Measurements from ENCODE around the gene LATS1.
"Not testable (repeated sequence)": the region's sequence is repeated elsewhere in the genome, so short reads cannot be mapped to it uniquely, and the experiment has no call there.

LATS1 gene

GRCh38 chr6:149681209-149681608, 36.7 kb downstream of the LATS1 start:
- no peak for DNase-seq (ENCODE audit: low read depth, low spot score)
- H3K27ac ChIP-seq: no peak overlapping the region

GRCh38 chr6:149680503-149680902, 37.4 kb downstream of the LATS1 start:
- no peak for DNase-seq (ENCODE audit: low read depth, low spot score)
- no peak overlapping the region for H3K27ac ChIP-seq

GRCh38 chr6:149672265-149672664, 45.6 kb downstream of the LATS1 start:
- not testable (repeated sequence) for H3K27ac ChIP-seq; DNase-seq (ENCODE audit: low read depth, low spot score)

- DNase-seq (ENCODE audit: low read depth, low spot score): no peak
Observed at GRCh38 chr6:149660028-149660427, 57.9 kb downstream of the LATS1 start.

GRCh38 chr6:149657441-149657840, 60.5 kb downstream of the LATS1 start:
- DNase-seq (ENCODE audit: low read depth, low spot score): no peak
- no peak overlapping the region for H3K27ac ChIP-seq

More at GRCh38 chr6:149660028-149660427, 57.9 kb downstream of the LATS1 start:
- no peak overlapping the region for H3K27ac ChIP-seq

GRCh38 chr6:149651056-149651455, 66.8 kb downstream of the LATS1 start:
- H3K27ac ChIP-seq: no peak overlapping the region
- DNase-seq (ENCODE audit: low read depth, low spot score): no peak

GRCh38 chr6:149648148-149649145, 69.5 kb downstream of the LATS1 start, which contains the start of gene KATNA1:
Gene KATNA1 (minus strand): TSS chr6:149648714. CDS start chr6:149638547, 10,167 bp downstream.
- peak; percentile 37 for DNase-seq (ENCODE audit: low read depth, low spot score)
- peak within 1 kb of the TSS; percentile 86 for H3K27ac ChIP-seq

GRCh38 chr6:149646599-149646998, 71.3 kb downstream of the LATS1 start:
- peak overlapping the region; percentile 86 for H3K27ac ChIP-seq

GRCh38 chr6:149642829-149643580, 74.9 kb downstream of the LATS1 start:
- no peak for DNase-seq (ENCODE audit: low read depth, low spot score)
- peak overlapping the region; percentile 16 for H3K27ac ChIP-seq

More at GRCh38 chr6:149646599-149646998, 71.3 kb downstream of the LATS1 start:
- DNase-seq (ENCODE audit: low read depth, low spot score): no peak

GRCh38 chr6:149636124-149636523, 81.8 kb downstream of the LATS1 start:
- DNase-seq (ENCODE audit: low read depth, low spot score): no peak
- H3K27ac ChIP-seq: no peak overlapping the region

- H3K27ac ChIP-seq: no peak overlapping the region
- DNase-seq (ENCODE audit: low read depth, low spot score): no peak
Observed at GRCh38 chr6:149634315-149634714, 83.6 kb downstream of the LATS1 start.

GRCh38 chr6:149628875-149629510, 88.9 kb downstream of the LATS1 start:
- DNase-seq (ENCODE audit: low read depth, low spot score): no peak
- peak overlapping the region; percentile 31 for H3K27ac ChIP-seq

- no peak overlapping the region for H3K27ac ChIP-seq
- DNase-seq (ENCODE audit: low read depth, low spot score): no peak
Observed at GRCh38 chr6:149627672-149628071, 90.2 kb downstream of the LATS1 start.

GRCh38 chr6:149615805-149616204, 102.1 kb downstream of the LATS1 start:
- DNase-seq (ENCODE audit: low read depth, low spot score): no peak
- no peak overlapping the region for H3K27ac ChIP-seq

- H3K27ac ChIP-seq: peak overlapping the region; percentile 51
- DNase-seq (ENCODE audit: low read depth, low spot score): no peak
Observed at GRCh38 chr6:149614337-149614736, 103.6 kb downstream of the LATS1 start.

- no peak for DNase-seq (ENCODE audit: low read depth, low spot score)
- no peak overlapping the region for H3K27ac ChIP-seq
Observed at GRCh38 chr6:149608381-149608982, 109.4 kb downstream of the LATS1 start.
